Measurements from ENCODE around the gene SORBS2. TPM values are rescaled to one million over a fixed set of nuclear protein-coding genes. Genes with fewer than 3 reads are reported as not detected.

Gene SORBS2
- total RNA-seq, 1 experiment from 2014 or later, result 8.4 TPM

DNA sequence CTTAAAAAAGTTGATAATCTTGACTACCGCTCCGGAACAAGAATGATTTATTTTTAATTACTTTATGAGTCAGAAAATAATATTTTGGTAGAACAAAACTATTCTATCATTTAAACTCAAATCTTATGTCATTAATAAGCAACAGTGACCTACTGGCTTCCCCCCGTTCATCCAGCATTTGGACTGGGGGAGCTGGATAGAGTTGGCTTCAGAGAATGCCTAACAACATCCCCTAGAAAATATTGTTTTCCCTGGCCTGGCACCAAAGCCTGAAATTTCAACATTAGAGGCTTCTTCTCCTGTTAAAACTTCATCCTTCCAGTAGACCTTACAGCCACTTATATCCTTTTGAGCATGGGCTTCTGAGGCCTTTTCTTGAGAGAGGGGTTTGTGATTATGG lies 221.0 kb downstream of the SORBS2 start:
- CTCF ChIA-PET, result interaction anchor here (0.6 kb wide), 1 partner anchor 206 kb away, joined by 3 read pairs; no protein-coding TSS in a partner anchor
- ATAC-seq (no peak), DNase-seq (ENCODE audit: low read depth, low spot score) (no peak)
- no peak overlapping the region for H3K27ac ChIP-seq (ENCODE audit: low read length)
- TF ChIP-seq POLR2AphosphoS5 (IDR thresholded peaks at IDR 0.05; ENCODE audit: low read depth, low read length) (no peak), SIN3A (IDR thresholded peaks at IDR 0.05; ENCODE audit: borderline replicate concordance, insufficient read depth, low read depth, low read length) (no peak), TCF7L2 (IDR thresholded peaks at IDR 0.05; ENCODE audit: low read depth, low read length) (no peak)
- TF ChIP-seq, protein P1, sequence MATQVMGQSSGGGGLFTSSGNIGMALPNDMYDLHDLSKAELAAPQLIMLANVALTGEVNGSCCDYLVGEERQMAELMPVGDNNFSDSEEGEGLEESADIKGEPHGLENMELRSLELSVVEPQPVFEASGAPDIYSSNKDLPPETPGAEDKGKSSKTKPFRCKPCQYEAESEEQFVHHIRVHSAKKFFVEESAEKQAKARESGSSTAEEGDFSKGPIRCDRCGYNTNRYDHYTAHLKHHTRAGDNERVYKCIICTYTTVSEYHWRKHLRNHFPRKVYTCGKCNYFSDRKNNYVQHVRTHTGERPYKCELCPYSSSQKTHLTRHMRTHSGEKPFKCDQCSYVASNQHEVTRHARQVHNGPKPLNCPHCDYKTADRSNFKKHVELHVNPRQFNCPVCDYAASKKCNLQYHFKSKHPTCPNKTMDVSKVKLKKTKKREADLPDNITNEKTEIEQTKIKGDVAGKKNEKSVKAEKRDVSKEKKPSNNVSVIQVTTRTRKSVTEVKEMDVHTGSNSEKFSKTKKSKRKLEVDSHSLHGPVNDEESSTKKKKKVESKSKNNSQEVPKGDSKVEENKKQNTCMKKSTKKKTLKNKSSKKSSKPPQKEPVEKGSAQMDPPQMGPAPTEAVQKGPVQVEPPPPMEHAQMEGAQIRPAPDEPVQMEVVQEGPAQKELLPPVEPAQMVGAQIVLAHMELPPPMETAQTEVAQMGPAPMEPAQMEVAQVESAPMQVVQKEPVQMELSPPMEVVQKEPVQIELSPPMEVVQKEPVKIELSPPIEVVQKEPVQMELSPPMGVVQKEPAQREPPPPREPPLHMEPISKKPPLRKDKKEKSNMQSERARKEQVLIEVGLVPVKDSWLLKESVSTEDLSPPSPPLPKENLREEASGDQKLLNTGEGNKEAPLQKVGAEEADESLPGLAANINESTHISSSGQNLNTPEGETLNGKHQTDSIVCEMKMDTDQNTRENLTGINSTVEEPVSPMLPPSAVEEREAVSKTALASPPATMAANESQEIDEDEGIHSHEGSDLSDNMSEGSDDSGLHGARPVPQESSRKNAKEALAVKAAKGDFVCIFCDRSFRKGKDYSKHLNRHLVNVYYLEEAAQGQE (IDR thresholded peaks at IDR 0.05; ENCODE audit: insufficient read depth in 1 of 2, low read depth in 2 of 2, low read length in 1 of 2), result no peak
- TF ChIP-seq, protein P2, sequence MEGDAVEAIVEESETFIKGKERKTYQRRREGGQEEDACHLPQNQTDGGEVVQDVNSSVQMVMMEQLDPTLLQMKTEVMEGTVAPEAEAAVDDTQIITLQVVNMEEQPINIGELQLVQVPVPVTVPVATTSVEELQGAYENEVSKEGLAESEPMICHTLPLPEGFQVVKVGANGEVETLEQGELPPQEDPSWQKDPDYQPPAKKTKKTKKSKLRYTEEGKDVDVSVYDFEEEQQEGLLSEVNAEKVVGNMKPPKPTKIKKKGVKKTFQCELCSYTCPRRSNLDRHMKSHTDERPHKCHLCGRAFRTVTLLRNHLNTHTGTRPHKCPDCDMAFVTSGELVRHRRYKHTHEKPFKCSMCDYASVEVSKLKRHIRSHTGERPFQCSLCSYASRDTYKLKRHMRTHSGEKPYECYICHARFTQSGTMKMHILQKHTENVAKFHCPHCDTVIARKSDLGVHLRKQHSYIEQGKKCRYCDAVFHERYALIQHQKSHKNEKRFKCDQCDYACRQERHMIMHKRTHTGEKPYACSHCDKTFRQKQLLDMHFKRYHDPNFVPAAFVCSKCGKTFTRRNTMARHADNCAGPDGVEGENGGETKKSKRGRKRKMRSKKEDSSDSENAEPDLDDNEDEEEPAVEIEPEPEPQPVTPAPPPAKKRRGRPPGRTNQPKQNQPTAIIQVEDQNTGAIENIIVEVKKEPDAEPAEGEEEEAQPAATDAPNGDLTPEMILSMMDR (IDR thresholded peaks at IDR 0.05), result no peak
- H3K27me3 ChIP-seq (ENCODE audit: control insufficient read depth, insufficient read depth, low read length), result no peaks in the 10 kb centered on the region
- BruUV-seq (replicated peaks), result no TSS peak
- no peak overlapping the region for H3K4me3 ChIP-seq (ENCODE audit: low read depth in 2 of 2, low read length in 2 of 2)
- POLR2A ChIA-PET, result no interaction called here
- no peaks in the 10 kb centered on the region for H3K4me1 ChIP-seq (ENCODE audit: control insufficient read depth, insufficient read depth, low read length)
- intact Hi-C loops (cut with micrococcal nuclease; ENCODE audit: unreplicated experiment), result loop anchor here (10.0 kb wide), 1 partner anchor 386 kb away; the partner anchor contains the start of genes CFAP97 and SNX25
- no peaks in the 10 kb centered on the region for H3K36me3 ChIP-seq (ENCODE audit: control insufficient read depth, insufficient read depth, low read length)
- in situ Hi-C loops (cut with HindIII; ENCODE audit: low pct_unique_long_range_greater_than_20kb, low sequenced_read_pairs), result no loop called here
- no peaks in the 10 kb centered on the region for H3K9me3 ChIP-seq (ENCODE audit: control insufficient read depth, insufficient read depth, low read depth, low read length)

DNA sequence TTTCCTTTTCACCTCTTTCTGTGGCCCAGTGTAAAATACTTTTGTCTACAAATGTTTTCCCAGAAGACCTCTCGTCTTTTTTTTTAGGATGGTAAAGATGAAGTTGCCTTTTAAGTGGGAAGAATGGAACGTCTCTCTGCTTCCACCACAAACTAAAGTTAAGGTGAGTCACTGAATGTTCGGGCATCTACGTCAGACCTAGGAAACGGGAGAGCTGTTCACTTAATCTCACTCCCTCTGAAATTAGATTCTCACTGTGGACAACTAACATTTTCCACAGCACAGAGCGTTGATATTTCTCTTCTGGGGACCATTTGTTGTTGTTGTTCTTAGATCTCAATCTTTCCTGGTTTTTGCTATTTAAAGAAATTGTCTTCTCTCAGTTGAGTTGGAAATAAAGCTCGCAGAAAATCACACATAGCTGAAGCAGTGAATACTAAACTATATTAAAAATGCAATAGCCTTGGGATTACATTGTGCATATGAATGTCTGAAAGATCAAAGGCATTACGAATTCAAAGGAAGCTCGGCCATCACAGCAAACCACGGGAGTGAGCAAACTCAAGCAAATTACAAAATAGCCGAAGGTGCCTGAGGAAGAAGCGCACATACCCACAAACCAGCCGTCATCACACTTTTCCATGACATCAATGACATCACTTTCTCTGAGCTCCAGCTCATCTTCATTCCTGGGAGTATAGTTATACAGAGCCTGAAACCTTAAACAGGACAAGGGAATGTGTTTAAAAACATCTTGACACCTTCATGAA lies 222.7 kb downstream of the SORBS2 start:
- TF ChIP-seq, protein P2 (IDR thresholded peaks at IDR 0.05), result no peak
- TF ChIP-seq SIN3A (IDR thresholded peaks at IDR 0.05; ENCODE audit: borderline replicate concordance, insufficient read depth, low read depth, low read length) (no peak), TCF7L2 (IDR thresholded peaks at IDR 0.05; ENCODE audit: low read depth, low read length) (no peak), POLR2AphosphoS5 (IDR thresholded peaks at IDR 0.05; ENCODE audit: low read depth, low read length) (no peak)
- TF ChIP-seq, protein P1 (IDR thresholded peaks at IDR 0.05; ENCODE audit: insufficient read depth in 1 of 2, low read depth in 2 of 2, low read length in 1 of 2), result no peak
- intact Hi-C loops (cut with micrococcal nuclease; ENCODE audit: unreplicated experiment), result no loop called here
- in situ Hi-C loops (cut with HindIII; ENCODE audit: low pct_unique_long_range_greater_than_20kb, low sequenced_read_pairs), result no loop called here
- H3K27ac ChIP-seq (ENCODE audit: low read length), result no peak overlapping the region
- DNase-seq (ENCODE audit: low read depth, low spot score) (no peak), ATAC-seq (no peak)
- no TSS peak for BruUV-seq (replicated peaks)
- no peaks in the 10 kb centered on the region for H3K27me3 ChIP-seq (ENCODE audit: control insufficient read depth, insufficient read depth, low read length)
- ChIA-PET POLR2A (no interaction called here), CTCF (no interaction called here)
- no peak overlapping the region for H3K4me3 ChIP-seq (ENCODE audit: low read depth in 2 of 2, low read length in 2 of 2)
- H3K36me3 ChIP-seq (ENCODE audit: control insufficient read depth, insufficient read depth, low read length), result no peaks in the 10 kb centered on the region
- H3K9me3 ChIP-seq (ENCODE audit: control insufficient read depth, insufficient read depth, low read depth, low read length), result no peaks in the 10 kb centered on the region
- no peaks in the 10 kb centered on the region for H3K4me1 ChIP-seq (ENCODE audit: control insufficient read depth, insufficient read depth, low read length)
